IMR-90 (cell line): ENCODE data around the gene BAZ2B. TPM values are rescaled to one million over a fixed set of nuclear protein-coding genes. Genes with fewer than 3 reads are reported as not detected.

Experiments
- ATAC-seq: fragments of 200-7000 bp; cut with Tn5 transposase; 2 replicates; pipeline ENCODE4 v1.9.1; 2020; ENCODE audit warnings: low read depth, mild to moderate bottlenecking, moderate library complexity
- BruUV-seq: library from RNA; stranded (reverse); fragments of 400-500 nt; replicated peaks from 2 replicates; lab custom pipeline; 2021; lab: Mats Ljungman, UMichigan
- CTCF ChIA-PET: fragments of 300-600 bp; formaldehyde crosslinking; extraction: SDS; loops from one replicate; lab custom pipeline; 2021; ENCODE audit warnings: antibody characterized with exemption; lab: Yijun Ruan, JAX
- POLR2A ChIA-PET: fragments of 300-600 bp; sonication (Branson Sonifier 250); formaldehyde crosslinking; loops from one replicate; lab custom pipeline; 2022; ENCODE audit warnings: antibody characterized with exemption; ENCODE audit not compliant: unreplicated experiment; lab: Charles Lee
- DNase-seq: peaks from one replicate; pipeline ENCODE4 v3.0.0; 2013
- H2AFZ ChIP-seq: replicated peaks from 2 replicates; pipeline ENCODE3; 2013; ENCODE audit warnings: low read length, mild to moderate bottlenecking; ENCODE audit not compliant: poor library complexity
- H2AK5ac ChIP-seq: 2 replicates; pipeline ENCODE4 v1.6.1; 2013; ENCODE audit warnings: low read depth, low read length, inconsistent platforms
- H2AK9ac ChIP-seq: replicated peaks from 2 replicates; pipeline ENCODE3; 2013; ENCODE audit warnings: mild to moderate bottlenecking, low read depth, low read length, moderate library complexity; ENCODE audit not compliant: poor library complexity
- H2BK120ac ChIP-seq: 2 replicates; pipeline ENCODE4 v1.6.1; 2013; ENCODE audit warnings: low read depth, low read length, inconsistent platforms
- H2BK15ac ChIP-seq: 3 replicates; pipeline ENCODE4 v1.6.1; 2013; ENCODE audit warnings: low read depth, low read length, inconsistent platforms
- H2BK20ac ChIP-seq: 2 replicates; pipeline ENCODE4 v1.6.1; 2013; ENCODE audit warnings: low read depth, mild to moderate bottlenecking, inconsistent platforms, low read length, moderate library complexity
- H2BK5ac ChIP-seq: 2 replicates; pipeline ENCODE4 v1.6.1; 2013; ENCODE audit warnings: mild to moderate bottlenecking, low read depth, low read length, inconsistent platforms; ENCODE audit not compliant: poor library complexity, severe bottlenecking
- H3K14ac ChIP-seq: replicated peaks from 2 replicates; pipeline ENCODE4 v1.6.1; 2013; ENCODE audit warnings: low read depth, low read length, inconsistent platforms
- H3K18ac ChIP-seq: 2 replicates; pipeline ENCODE4 v1.6.1; 2013; ENCODE audit warnings: low read depth, low read length, control low read depth
- H3K23ac ChIP-seq: 2 replicates; pipeline ENCODE4 v1.6.1; 2013; ENCODE audit warnings: low read depth, low read length, inconsistent platforms
- H3K27ac ChIP-seq: 2 replicates; pipeline ENCODE4 v1.5.1; 2013; ENCODE audit warnings: mild to moderate bottlenecking, control low read depth, low read length; ENCODE audit not compliant: insufficient read depth
- H3K27me3 ChIP-seq: 2 replicates; pipeline ENCODE4 v1.6.1; 2013; ENCODE audit warnings: low read length; ENCODE audit not compliant: control insufficient read depth, insufficient read depth
- H3K36me3 ChIP-seq: 2 replicates; pipeline ENCODE4 v1.6.1; 2013; ENCODE audit warnings: low read length, mixed read lengths; ENCODE audit not compliant: control insufficient read depth, insufficient read depth
- H3K4ac ChIP-seq: 2 replicates; pipeline ENCODE4 v1.6.1; 2013; ENCODE audit warnings: low read depth, low read length, inconsistent platforms
- H3K4me1 ChIP-seq: 2 replicates; pipeline ENCODE4 v1.6.1; 2013; ENCODE audit warnings: low read length, mixed read lengths; ENCODE audit not compliant: control insufficient read depth, insufficient read depth
- H3K4me2 ChIP-seq: 2 replicates; pipeline ENCODE4 v1.6.1; 2013; ENCODE audit warnings: low read depth, mild to moderate bottlenecking, control low read depth, low read length, moderate library complexity
- H3K4me3 ChIP-seq: 2 replicates; pipeline ENCODE4 v1.5.1; 2013; ENCODE audit warnings: low read depth, mild to moderate bottlenecking, control low read depth, low read length, moderate library complexity; ENCODE audit not compliant: insufficient read depth
- H3K56ac ChIP-seq: 2 replicates; pipeline ENCODE4 v1.6.1; 2013; ENCODE audit warnings: low read length, inconsistent platforms; ENCODE audit not compliant: insufficient read depth; ENCODE audit errors: extremely low read depth
- H3K79me1 ChIP-seq, 2 experiments: 2 replicates each; pipeline ENCODE4 v1.6.1; 2013; ENCODE audit warnings: low read length in 2 of 2, inconsistent platforms in 1 of 2, low read depth in 1 of 2
- H3K9ac ChIP-seq: 2 replicates; pipeline ENCODE4 v1.6.1; 2013; ENCODE audit warnings: low read depth, low read length, control low read depth
- H3K9me1 ChIP-seq: 2 replicates; pipeline ENCODE4 v1.6.1; 2013; ENCODE audit warnings: low read length, inconsistent platforms; ENCODE audit not compliant: insufficient read depth
- H3K9me3 ChIP-seq: 2 replicates; pipeline ENCODE4 v1.6.1; 2013; ENCODE audit warnings: low read length; ENCODE audit not compliant: control insufficient read depth, insufficient read depth
- H4K20me1 ChIP-seq: 2 replicates; pipeline ENCODE4 v1.6.1; 2013; ENCODE audit warnings: low read length, inconsistent platforms; ENCODE audit not compliant: insufficient read depth
- H4K5ac ChIP-seq: 2 replicates; pipeline ENCODE4 v1.6.1; 2013; ENCODE audit warnings: mild to moderate bottlenecking, low read depth, low read length, control low read depth
- H4K8ac ChIP-seq, 2 experiments: 2 replicates each; pipeline ENCODE4 v1.6.1; 2013; ENCODE audit warnings: low read depth in 2 of 2, low read length in 2 of 2, control low read depth in 1 of 2, inconsistent platforms in 1 of 2
- H4K91ac ChIP-seq: 2 replicates; pipeline ENCODE4 v1.6.1; 2013; ENCODE audit warnings: low read depth, low read length, inconsistent platforms; ENCODE audit not compliant: insufficient read depth
- BHLHE40 ChIP-seq: fragments of 150-350 bp; IDR thresholded peaks from 2 replicates; pipeline ENCODE4 v1.6.1; 2016; ENCODE audit warnings: mild to moderate bottlenecking, low read depth, low read length
- CEBPB ChIP-seq: IDR thresholded peaks from 2 replicates; pipeline ENCODE4 v1.6.1; 2012; ENCODE audit warnings: low read depth, low read length, improper control_type of control experiment
- CHD1 ChIP-seq: IDR thresholded peaks from 2 replicates; pipeline ENCODE4 v1.6.1; 2012; ENCODE audit warnings: low read depth, low read length, improper control_type of control experiment
- ELK1 ChIP-seq: fragments of 150-350 bp; IDR thresholded peaks from 2 replicates; pipeline ENCODE4 v1.6.1; 2016; ENCODE audit warnings: low read depth, mild to moderate bottlenecking, low read length, moderate library complexity, borderline replicate concordance
- MAFK ChIP-seq: IDR thresholded peaks from 2 replicates; pipeline ENCODE4 v1.6.1; 2012; ENCODE audit warnings: low read depth, low read length, improper control_type of control experiment
- MXI1 ChIP-seq: IDR thresholded peaks from 2 replicates; pipeline ENCODE4 v1.6.1; 2012; ENCODE audit warnings: low read depth, mild to moderate bottlenecking, low read length, moderate library complexity, borderline replicate concordance
- NFE2L2 ChIP-seq: fragments of 150-350 bp; IDR thresholded peaks from 2 replicates; pipeline ENCODE4 v1.6.1; 2016; ENCODE audit warnings: low read depth, mild to moderate bottlenecking, low read length
- POLR2A ChIP-seq: IDR thresholded peaks from 2 replicates; pipeline ENCODE4 v1.6.1; 2012; ENCODE audit warnings: mild to moderate bottlenecking, low read depth, low read length
- RAD21 ChIP-seq: IDR thresholded peaks from 2 replicates; pipeline ENCODE4 v1.6.1; 2012; ENCODE audit warnings: low read length, improper control_type of control experiment
- RFX5 ChIP-seq: IDR thresholded peaks from 2 replicates; pipeline ENCODE4 v1.8.0; 2012; ENCODE audit warnings: low read depth, mild to moderate bottlenecking, low read length, moderate library complexity
- SMC3 ChIP-seq: fragments of 150-350 bp; IDR thresholded peaks from 2 replicates; pipeline ENCODE4 v1.6.1; 2016; ENCODE audit warnings: low read depth, mild to moderate bottlenecking, antibody characterized with exemption, low read length, moderate library complexity
- USF2 ChIP-seq: fragments of 150-350 bp; IDR thresholded peaks from 2 replicates; pipeline ENCODE4 v1.6.1; 2017; ENCODE audit warnings: mild to moderate bottlenecking, antibody characterized with exemption, low read length, low read depth
- dilution Hi-C: fragments of 300-500 bp; cut with HindIII; formaldehyde crosslinking; loops from one replicate; pipeline ENCODE4 v1.14.3; 2018; ENCODE audit warnings: low sequenced_read_pairs; ENCODE audit not compliant: unreplicated experiment
- in situ Hi-C: fragments of 300-500 bp; cut with MboI; formaldehyde crosslinking; loops from 3 replicates; pipeline ENCODE4 v1.14.3; 2019; ENCODE audit warnings: low sequenced_read_pairs, inconsistent platforms, mixed read lengths
- intact Hi-C: fragments of 100-400 bp; cut with micrococcal nuclease; formaldehyde crosslinking; loops from 2 replicates; pipeline ENCODE4 v1.10.0; 2022
- polyA plus RNA-seq, 3 experiments: library from polyadenylated mRNA; depleted of rRNA; stranded (reverse); fragments of >200 nt; gene quantifications; 2 replicates each; pipeline ENCODE4 v1.2.3, GENCODE V29; 2012; ENCODE audit warnings: low replicate concordance in 1 of 3
- total RNA-seq: library from RNA; depleted of rRNA; stranded (reverse); fragments of >200 nt; gene quantifications from 2 replicates; pipeline ENCODE4 v1.2.3, GENCODE V29; 2012
- TF ChIP-seq, protein P1 (sequence below): conservative IDR thresholded peaks from 2 replicates; pipeline ENCODE4 v1.5.1; 2012; ENCODE audit warnings: mild to moderate bottlenecking, low read depth, low read length, improper control_type of control experiment

Gene BAZ2B
- total and polyA plus RNA-seq, 2 of the 4 experiments (the other 2 are of a cell fraction) = 8.9 to 42.1 TPM

DNA sequence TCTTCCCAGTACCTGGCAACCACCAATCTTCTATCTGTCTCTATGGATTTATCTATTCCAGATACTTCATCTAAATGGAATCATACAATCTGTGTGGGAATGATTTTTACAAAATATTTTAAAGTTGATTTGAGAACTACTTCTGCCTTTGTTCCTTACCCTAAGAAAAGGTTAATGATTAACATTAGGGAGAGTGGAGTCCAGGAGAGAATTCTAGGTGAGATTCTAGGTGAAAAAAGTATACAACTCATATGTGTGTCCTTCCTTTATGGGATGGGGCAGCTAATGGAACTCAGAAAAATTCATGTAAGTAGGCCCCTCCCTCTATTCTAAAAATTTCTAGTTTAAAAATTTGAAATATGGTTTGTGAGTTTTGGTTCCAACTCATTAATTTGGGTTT lies 293.9 kb downstream of the BAZ2B start:
- intact Hi-C loops = no loop called here

More for the DNA sequence above, 293.9 kb downstream of the BAZ2B start:
- Histone ChIP-seq H3K27ac (no peak overlapping the region), H3K4ac (no peak overlapping the region), H4K8ac (no peak overlapping the region), H3K4me3 (no peak overlapping the region), H3K23ac (no peak overlapping the region), H3K4me2 (no peak overlapping the region), H4K91ac (no peak overlapping the region), H3K4me1 (no peaks in the 10 kb centered on the region), H3K14ac (no peak overlapping the region), H3K27me3 (no peaks in the 10 kb centered on the region), H4K20me1 (no peaks in the 10 kb centered on the region), H2AFZ (no peak overlapping the region), H2BK20ac (no peak overlapping the region), H2BK15ac (no peak overlapping the region), H3K9me1 (no peaks in the 10 kb centered on the region), H3K56ac (no peak overlapping the region), H3K9me3 (no peaks in the 10 kb centered on the region), H4K5ac (no peak overlapping the region), H3K79me1 (no peaks in the 10 kb centered on the region), H2AK5ac (no peak overlapping the region), H3K9ac (no peak overlapping the region), H3K36me3 (peaks cover 10% of the 10 kb centered on the region), H3K18ac (no peak overlapping the region), H2BK5ac (no peak overlapping the region), H2BK120ac (no peak overlapping the region), H2AK9ac (no peak overlapping the region)
- no TSS peak for BruUV-seq
- POLR2A ChIA-PET = no interaction called here
- in situ Hi-C loops (no loop called here), dilution Hi-C loops (no loop called here)
- ATAC-seq (no peak), DNase-seq (no peak)
- CTCF ChIA-PET = no interaction called here
- TF ChIP-seq CHD1 (no peak), MAFK (no peak), RFX5 (no peak), NFE2L2 (no peak), USF2 (no peak), BHLHE40 (no peak), MXI1 (no peak), POLR2A (no peak), CEBPB (no peak), SMC3 (no peak), RAD21 (no peak), ELK1 (no peak)
- TF ChIP-seq, protein P1, sequence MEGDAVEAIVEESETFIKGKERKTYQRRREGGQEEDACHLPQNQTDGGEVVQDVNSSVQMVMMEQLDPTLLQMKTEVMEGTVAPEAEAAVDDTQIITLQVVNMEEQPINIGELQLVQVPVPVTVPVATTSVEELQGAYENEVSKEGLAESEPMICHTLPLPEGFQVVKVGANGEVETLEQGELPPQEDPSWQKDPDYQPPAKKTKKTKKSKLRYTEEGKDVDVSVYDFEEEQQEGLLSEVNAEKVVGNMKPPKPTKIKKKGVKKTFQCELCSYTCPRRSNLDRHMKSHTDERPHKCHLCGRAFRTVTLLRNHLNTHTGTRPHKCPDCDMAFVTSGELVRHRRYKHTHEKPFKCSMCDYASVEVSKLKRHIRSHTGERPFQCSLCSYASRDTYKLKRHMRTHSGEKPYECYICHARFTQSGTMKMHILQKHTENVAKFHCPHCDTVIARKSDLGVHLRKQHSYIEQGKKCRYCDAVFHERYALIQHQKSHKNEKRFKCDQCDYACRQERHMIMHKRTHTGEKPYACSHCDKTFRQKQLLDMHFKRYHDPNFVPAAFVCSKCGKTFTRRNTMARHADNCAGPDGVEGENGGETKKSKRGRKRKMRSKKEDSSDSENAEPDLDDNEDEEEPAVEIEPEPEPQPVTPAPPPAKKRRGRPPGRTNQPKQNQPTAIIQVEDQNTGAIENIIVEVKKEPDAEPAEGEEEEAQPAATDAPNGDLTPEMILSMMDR = no peak
